NK-92 treated with Interleukin-12 subunit alpha and Interleukin-12 subunit beta, amount 100 ng/mL, for 24 hours (cell line): ENCODE measurements around the gene CCDC191.

Experiments used
- DNase-seq: peaks from one replicate; lab custom pipeline; 2025; lab: John Stamatoyannopoulos, UW

Gene CCDC191, protein sequence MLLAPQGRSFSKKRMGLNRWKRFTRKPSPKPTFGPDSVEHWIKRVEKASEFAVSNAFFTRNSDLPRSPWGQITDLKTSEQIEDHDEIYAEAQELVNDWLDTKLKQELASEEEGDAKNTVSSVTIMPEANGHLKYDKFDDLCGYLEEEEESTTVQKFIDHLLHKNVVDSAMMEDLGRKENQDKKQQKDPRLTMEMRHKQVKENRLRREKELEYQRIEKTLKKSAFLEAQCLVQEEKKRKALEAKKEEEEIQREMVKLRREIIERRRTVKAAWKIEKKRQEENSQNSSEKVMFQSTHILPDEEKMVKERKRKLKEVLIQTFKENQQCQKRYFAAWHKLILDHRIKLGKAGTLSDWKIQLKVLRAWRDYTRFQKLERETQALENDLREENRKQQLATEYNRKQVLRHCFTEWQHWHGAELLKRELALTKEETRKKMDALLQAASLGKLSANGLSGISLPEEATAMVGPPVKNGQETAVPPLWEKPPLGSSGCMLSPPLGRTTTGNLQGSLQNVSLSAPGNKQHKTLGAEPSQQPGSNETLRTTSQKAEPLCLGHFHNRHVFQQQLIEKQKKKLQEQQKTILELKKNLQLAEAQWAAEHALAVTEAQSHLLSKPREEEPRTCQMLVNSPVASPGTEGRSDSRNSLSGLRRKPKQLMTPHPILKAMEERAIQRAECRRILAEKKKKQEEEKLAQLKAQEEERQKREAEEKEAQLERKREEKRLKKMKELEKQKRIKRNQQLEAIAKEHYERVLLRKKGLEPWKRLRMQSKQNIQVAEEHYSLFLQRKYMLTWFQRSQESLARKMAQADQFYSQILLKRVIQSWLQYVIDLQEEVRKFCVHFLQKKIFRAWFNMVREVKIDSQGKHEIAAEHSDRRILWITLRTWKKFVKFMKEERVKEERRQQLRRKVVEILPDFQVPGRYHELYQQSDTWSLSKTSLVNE

DNA sequence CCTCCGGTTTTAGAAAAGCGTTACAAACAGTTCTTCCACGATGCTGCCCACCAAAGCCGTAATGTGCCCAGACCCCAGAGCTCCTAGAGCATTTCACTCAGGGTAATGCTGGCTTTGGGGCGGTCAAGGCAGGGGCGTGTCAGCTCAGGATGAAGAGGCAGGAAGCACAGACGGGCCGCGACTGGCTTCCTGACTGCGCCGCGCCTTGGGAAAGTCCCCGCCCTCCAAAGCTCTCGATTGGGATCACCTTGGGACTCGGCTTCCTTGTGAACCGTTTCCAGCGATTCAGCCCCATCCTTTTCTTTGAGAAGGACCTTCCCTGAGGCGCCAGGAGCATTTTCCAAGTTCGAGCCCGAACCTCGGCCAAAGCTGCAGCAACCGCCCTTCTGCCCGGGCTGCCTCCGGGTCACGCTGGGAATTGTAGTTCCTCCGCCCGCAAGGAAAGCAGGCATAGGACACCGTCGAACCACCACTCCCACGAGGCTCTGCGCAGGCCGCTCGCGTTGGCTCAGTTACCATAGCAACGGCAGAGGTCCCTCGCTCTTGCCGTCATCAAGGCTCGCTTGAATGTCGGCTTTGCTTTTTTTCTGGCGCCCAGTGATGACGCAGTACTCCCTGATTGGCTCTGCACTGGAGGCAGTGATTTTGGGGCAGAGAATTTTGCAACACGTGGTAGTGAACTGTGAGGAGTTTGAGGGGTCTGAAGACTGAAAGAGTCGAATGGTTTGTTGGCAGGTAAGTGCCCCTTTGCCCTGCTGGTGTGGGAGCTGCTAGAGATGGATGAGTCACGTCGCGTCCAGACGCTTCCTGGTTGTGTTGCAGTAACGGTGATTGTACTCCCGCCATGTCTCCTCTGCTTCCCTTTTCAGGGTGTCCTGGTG lies at the start of gene CCDC191, which contains the start of gene QTRT2:
TSS of gene CCDC191 (minus strand) at position 397 of the 881 bp plus-strand sequence. CDS start at position 337, 60 bp downstream.
TSS of gene QTRT2 (plus strand) at position 608 of the 881 bp plus-strand sequence. CDS start 8,521 bp downstream, outside the sequence.
- peak; percentile 99 for DNase-seq

DNA sequence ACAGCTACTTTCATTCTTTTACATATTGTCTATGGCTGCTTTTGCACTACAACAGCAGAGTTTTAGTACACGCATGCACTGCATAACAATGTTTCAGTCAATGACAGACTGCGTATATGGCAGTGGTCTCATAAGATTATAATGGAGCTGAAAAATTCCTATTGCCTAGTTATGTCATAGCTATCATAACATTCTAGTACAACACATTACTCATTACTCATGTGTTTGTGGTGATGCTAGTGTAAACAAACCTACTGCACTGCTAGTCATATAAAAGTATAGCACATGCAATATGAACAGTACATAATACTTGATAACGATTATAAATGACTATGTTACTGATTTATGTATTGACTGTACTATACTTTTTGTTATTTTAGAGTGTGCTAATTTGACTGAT lies 48.1 kb upstream of the CCDC191 start:
- no peak for DNase-seq

DNA sequence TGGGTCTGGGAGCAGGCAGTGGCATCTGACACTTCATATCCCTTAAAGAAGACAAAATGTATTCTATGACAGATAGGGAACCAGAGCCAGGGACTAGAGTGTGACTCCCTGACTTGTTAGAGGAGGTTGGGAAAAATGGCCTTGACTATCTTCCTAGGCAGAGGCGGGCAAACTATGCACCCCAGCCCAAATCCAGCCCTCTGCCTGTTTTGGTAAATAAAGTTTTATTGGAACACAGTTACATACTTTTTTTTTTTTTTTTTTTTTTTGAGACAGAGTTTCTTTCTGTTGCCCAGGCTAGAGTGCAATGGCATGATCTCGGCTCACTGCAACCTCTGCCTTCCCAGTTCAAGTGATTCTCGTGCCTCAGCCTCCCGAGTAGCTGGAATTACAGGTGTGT lies 47.5 kb upstream of the CCDC191 start:
- DNase-seq, result no peak

DNA sequence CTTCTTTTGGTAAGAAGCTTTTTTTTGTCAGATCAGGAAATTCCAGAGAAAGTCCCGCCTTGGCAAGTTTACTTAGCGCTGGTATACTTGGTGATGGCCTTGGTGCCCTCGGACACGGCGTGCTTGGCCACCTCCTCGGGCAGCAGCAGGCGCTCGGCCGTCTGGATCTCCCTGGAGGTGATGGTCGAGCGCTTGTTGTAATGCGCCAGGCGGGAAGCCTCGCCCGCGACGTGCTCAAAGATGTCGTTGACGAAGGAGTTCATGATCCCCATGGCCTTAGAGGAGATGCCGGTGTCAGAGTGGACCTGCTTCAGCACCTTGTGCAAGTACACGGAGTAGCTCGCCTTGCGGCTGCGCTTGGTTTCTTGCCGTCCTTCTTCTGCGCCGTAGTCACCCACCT lies 46.9 kb upstream of the CCDC191 start:
- no peak for DNase-seq

DNA sequence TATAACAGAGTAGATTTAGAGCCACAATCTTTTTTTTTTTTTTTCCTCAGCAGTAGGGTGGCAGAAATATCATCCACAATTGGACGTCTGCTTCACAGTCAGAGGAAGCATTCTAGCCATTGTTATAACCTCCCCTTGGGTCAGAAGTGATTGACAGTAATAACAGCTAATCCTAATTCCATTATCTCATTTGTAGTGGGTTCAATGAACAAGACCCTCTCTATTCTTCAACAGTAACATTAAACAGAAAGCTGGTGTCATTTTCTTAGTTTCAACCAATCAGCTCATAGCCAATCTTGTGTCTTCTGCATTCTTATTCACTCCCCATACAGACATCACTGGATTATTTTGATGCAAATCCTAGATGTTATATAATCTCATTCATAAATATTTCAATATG lies 44.8 kb upstream of the CCDC191 start:
- no peak for DNase-seq

DNA sequence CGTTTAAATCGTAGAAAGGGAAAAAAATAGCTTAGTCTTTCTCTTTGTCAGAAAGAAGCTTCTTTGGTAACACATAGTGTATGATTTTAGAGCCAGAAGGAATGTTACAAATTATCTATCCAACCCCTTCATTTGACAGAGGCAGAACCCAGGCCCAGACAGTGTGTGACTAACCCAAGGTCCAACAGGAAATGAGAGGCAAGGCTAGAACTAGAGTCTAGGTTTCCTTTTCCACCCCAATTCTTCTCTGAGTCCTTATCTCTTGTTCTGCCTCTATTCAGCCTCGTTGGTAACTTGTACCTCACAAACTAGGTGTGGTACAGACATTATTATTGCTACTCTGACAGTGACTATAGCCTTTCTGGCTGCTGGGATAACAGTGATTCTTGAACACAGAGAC lies 39.5 kb upstream of the CCDC191 start:
- DNase-seq, result no peak

DNA sequence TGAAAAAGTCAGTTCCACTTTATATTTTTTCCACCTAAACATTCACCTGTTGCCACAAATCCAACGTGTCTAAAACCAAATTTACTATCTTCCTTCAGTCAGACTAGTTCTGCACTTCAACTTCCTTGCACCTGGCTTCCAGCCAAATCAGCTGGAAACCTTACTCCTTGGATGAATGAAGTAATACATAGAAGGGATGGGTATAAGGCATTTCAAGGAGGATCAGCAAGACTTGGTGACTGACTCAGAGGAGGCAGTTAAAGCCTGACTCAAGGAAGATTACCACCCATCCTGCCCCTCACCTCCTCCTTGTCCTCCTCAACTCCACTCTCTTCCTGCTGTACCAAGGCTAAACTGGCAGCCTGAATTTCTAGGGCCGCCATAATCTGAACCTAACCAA lies 37.3 kb upstream of the CCDC191 start:
- DNase-seq, result no peak

DNA sequence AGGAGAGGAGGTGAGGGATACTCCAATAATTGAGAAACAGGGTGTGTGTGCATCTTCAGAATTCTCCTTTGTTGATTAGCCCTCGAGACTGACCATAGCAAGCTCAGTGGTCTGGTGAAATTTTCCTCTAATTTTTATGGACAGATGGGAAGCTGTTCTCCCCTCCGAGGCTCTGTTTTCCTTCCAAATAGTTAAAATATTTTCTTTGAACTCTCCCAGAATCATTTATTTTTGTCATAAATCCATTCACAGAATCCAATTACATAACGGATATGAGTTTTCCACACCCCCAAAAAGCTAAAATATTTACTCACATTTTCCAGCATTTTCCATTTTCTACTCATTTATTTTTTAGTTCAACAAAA lies 36.7 kb upstream of the CCDC191 start:
- no peak for DNase-seq

DNA sequence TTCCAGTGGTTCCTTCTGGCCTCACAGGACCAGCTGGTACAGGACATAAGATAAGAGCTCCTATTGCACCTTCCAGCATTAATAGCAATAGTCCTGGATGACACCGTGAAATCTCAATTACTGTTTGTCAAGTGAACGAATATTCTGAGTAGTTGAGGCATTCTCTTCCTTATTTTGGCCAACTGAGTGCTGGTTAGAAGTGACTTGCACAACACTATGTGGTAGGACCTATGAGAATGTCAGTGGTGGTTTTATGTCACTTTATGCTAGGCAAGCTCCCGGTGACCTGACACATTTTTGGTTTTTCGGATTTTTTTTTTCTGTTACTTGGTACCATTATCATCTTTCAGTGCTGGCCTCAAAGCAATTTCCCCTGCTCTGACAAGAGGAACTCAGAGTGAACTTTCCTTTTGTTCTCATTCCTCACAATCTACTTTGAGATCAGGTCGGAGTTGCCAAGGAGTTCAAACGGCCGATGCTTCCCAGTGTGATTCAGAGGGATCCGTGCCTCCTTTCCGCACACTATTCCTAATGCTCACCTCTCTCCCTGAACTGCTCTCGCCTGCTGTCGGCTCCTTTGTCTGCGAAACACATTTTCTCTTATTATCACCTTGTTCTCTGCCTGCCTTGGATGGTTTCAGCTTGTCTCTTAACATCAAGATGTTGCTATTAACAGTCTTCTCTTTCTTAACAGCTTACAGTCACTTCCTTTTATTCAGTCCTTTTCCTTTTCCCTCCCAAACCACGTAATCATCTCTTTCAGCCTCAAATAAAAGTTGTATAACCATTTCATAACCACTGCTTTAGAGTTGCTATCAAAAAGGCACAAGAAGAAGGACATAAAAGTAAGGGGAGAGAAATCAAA lies 36.1 kb upstream of the CCDC191 start:
- DNase-seq, result no peak

DNA sequence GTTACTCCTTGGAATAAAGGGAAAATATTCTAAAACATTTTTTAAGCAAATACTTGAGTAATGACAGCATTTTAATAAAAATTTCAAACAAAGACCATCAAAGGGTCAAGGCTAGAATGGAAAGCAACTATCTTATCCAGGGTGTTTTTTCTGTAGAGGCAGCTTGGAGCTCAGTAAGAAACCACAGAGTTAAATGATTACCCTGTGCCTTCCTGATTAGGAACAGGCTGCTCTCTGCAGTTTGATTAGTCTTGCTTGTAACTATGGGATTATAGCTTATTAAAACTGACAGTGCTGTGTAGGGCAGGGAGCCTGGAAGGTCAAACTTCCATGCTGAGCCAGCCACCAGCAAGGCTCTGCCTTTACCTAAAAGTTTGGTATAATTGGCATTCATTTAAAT lies 33.3 kb upstream of the CCDC191 start:
- DNase-seq, result no peak

DNA sequence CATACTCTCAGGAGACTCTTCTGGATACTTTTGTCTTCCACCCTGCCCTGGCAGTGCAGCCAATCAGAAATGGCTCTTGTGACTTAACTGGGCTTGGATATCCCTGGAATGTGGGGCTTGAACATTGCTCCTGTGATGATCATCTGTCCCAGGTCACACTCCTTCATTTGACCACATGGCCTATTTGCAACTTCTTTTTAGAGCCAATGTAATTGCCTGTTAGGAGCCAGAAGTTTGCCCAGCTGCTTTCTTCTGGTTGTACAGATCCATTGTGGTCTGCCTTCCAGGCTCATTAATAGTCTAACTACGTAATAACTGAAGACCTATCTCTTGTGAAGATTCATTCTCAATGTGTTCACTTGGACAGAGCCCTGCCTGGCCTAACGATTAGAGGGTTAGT lies 30.0 kb upstream of the CCDC191 start:
- no peak for DNase-seq

DNA sequence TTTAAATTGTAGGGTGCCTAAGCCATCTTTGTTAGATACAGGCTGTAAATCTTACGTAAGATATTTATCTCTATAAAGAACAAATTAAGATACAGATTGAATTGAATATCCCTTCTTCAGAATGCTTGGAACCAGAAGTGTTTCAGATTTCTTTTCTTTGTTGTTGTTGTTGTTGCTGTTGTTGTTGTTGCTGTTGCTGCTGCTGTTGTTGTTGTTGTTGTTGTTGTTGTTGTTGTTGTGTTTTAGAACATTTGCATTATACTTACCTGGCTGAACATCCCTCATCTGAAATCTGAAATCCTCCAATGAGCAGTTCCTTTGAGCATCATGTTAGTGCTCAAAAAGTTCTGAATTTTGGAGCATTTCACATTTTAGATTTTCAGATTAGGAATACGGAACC lies 26.8 kb upstream of the CCDC191 start:
- no peak for DNase-seq

DNA sequence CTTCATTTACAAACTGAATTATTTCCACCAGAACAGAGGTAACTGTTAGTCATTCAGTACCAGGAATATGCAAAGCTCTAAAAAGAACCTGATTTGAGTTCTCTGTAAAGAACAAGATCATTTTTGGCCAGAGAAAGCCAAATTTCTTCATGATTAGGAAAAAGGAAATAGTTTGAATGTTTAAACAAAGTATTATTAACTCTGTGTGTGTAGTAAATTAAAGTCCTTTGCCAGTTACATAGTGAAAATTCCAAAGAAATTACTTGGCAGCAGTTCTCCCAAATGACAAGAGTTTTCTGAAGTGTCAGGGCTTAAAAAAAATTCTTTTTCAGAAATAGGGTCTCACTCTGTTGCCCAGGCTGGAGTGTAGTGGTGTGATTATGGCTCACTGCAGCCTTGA lies 24.7 kb upstream of the CCDC191 start:
- DNase-seq, result no peak

DNA sequence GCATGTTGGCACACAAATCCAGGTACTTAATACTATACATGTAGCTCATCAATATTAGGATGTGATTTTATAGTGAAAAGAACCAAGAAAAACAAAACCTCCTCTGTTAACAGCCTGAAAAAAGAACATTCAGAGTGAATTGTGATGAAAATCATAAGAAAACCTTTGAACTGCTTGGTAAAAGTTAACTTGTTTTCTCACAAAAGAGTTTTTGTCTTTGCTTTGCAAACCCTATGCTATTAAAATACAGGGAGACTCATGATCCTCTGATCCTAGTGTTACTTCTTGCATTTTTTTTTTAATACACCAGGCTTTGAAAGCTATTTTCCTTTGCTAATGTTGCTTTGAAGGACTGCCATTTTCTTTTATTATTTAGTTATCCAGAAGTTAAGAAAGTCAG lies 23.9 kb upstream of the CCDC191 start:
- DNase-seq, result no peak

DNA sequence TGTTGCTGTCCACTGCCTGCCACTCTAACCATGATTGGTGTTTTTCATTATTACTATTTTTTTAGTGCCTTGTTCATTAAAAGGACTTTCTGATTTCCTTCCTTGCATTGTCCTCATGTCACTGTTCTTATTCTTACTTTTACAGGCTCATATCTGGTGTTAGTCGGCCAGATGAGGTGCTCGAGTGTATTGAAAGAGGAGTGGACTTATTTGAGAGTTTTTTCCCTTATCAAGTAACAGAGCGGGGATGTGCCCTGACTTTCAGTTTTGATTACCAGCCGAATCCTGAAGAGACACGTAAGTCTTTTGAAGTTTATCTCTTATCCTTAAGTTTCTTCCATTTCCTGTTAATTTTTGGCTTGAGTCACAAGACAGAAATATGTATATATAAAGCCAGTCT lies 23.4 kb upstream of the CCDC191 start:
- no peak for DNase-seq

DNA sequence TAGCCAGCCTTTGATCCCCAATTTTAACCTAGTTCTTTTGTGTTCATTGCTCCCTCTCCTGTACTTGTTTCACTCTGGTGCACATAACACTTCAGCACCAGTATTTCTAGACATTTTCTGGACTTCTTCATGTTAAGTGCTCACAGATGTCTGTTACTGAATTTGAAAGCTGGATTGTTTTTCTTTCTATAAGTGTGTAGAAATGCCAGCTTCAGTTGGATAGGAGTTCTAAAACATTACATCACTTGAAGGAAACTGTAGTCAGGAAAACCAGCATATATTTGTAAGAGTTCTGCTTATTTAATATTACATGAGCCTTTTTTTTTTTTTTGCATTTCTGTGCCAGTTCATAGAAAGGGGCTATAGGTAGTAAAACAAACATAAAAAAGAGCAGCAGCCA lies 21.8 kb upstream of the CCDC191 start:
- no peak for DNase-seq

DNA sequence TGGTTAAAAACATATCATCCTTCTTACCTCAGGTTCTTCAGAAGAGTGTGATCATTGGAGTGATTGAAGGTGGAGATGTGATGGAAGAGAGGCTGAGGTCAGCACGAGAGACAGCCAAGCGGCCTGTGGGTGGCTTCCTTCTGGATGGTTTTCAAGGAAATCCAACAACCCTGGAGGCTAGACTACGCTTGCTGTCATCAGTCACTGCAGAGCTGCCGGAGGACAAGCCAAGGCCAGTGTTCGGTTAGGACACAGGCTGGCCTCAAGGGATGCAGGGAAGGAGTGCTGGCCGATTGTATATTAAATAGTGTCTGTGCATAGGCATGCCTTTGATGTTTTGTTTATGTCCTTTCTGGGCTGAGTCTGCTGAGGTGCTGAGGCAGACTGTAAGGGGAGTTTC lies 20.4 kb upstream of the CCDC191 start:
- no peak for DNase-seq

DNA sequence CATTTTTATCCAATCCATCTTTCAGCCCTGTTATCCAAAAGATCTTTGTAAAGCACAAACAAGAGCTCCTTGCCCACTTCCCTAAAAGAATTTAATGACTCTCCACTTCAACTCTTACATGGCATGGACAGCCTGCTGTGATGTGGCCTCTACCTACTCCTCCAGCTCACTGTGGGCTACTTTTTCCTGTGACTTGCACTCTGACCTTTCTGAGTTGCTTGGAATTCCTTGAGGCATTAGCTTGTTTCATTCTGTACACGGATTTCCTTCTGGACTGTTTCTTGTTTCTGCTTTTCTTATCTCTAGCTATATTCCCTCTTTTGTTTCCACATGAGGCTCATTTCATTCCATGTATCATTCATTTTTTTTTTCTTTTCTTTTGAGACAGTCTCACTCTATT lies 15.5 kb upstream of the CCDC191 start:
- no peak for DNase-seq

DNA sequence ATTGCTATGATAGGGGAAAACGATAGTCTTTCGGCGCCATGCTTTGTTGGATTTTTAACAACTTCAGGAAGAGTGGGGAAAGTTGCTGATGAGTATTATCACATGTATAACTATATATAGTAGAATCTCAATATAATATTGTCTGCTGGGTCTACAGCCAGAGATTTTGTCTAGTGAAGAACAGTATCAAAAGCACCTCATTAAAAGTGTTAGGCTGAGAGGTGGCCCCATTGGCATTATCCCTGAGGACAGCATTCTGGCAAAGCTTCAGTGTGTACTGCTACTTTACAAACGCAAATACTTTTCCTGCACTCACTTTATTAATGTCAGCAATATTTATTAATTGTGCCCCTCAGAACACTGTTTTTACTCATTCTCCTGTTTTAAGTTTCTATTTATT lies 12.0 kb upstream of the CCDC191 start:
- DNase-seq, result no peak

DNA sequence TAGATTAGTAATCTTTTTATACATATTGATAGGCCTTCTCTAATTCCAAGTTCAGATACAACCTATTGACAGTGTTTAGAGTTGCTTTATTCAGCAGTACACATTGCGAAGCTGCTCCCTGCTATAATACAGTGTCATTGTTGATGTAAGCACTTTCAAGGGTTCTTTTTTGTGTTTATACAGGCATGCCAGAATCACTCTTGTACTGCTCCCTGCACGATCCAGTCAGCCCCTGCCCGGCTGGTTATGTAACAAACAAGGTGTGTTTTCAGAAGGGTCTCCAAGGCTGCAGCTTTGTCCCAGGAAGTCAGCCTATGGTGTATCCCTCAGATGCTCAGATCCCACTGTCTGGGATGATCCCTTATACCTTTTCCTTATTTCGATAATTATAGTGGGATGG lies 11.5 kb upstream of the CCDC191 start:
- DNase-seq, result no peak
